HEK293 (cell line): ENCODE data around the gene C3orf33.
A peak's percentile ranks its signal among the peaks of the same experiment; 100 is the strongest.

ENCODE experiments used
- CTCF ChIA-PET: fragments of 350-600 bp; formaldehyde crosslinking; extraction: SDS; loops from one replicate; lab custom pipeline; 2021; ENCODE audit warnings: antibody characterized with exemption; lab: Yijun Ruan, JAX
- POLR2A ChIA-PET: fragments of 300-600 bp; formaldehyde crosslinking; extraction: SDS; loops from one replicate; lab custom pipeline; 2020; ENCODE audit warnings: antibody characterized with exemption, inconsistent platforms; lab: Yijun Ruan, JAX
- H3K27ac ChIP-seq: fragments of 200-500 bp; sonication (Bioruptor generic); 2 replicates; pipeline ENCODE4 v1.5.1; 2014; ENCODE audit warnings: low read depth, low read length, control low read depth, inconsistent platforms; ENCODE audit errors: extremely low read depth
- H3K36me3 ChIP-seq, 2 experiments: fragments of 200-500 bp in 1 of 2; sonication (Bioruptor generic) in 1 of 2; 1 replicate in 1 of 2; 2 replicates in 1 of 2; pipeline ENCODE4 v1.5.1; 2014 to 2017; ENCODE audit warnings: inconsistent platforms in 2 of 2, low read length in 2 of 2; ENCODE audit not compliant: control insufficient read depth in 2 of 2, insufficient read depth in 1 of 2
- H3K4me1 ChIP-seq: fragments of 200-500 bp; sonication (Bioruptor generic); 2 replicates; pipeline ENCODE4 v1.5.1; 2014; ENCODE audit warnings: mild to moderate bottlenecking, low read length, inconsistent platforms; ENCODE audit not compliant: control insufficient read depth, insufficient read depth
- H3K4me3 ChIP-seq: 2 replicates; pipeline ENCODE4 v1.5.1; 2011; ENCODE audit warnings: low read depth, mild to moderate bottlenecking, control low read depth, low read length, moderate library complexity
- H3K9me3 ChIP-seq: fragments of 200-500 bp; sonication (Bioruptor generic); 2 replicates; pipeline ENCODE4 v1.5.1; 2014; ENCODE audit warnings: low read depth, low read length, inconsistent platforms; ENCODE audit not compliant: control insufficient read depth, insufficient read depth
- AEBP2 ChIP-seq: fragments of 450-650 bp; formaldehyde crosslinking; IDR thresholded peaks from 2 replicates; pipeline ENCODE4 v1.5.1; 2016; ENCODE audit warnings: missing biosample characterization, missing genetic modification characterization, borderline replicate concordance
- BCL11A ChIP-seq: fragments of 450-650 bp; formaldehyde crosslinking; IDR thresholded peaks from 2 replicates; pipeline ENCODE4 v1.5.1; 2016; ENCODE audit warnings: low read depth, missing biosample characterization, missing genetic modification characterization
- HOXD13 ChIP-seq: sonication (generic); formaldehyde crosslinking; IDR thresholded peaks from 2 replicates; pipeline ENCODE4 v1.8.0; 2022; ENCODE audit warnings: missing genetic modification reagents, borderline replicate concordance
- PBX3 ChIP-seq: sonication (generic); formaldehyde crosslinking; IDR thresholded peaks from 2 replicates; pipeline ENCODE4 v1.8.1; 2022; ENCODE audit warnings: mild to moderate bottlenecking, moderate library complexity, missing genetic modification reagents
- SP3 ChIP-seq: fragments of 450-650 bp; formaldehyde crosslinking; IDR thresholded peaks from 2 replicates; pipeline ENCODE4 v1.5.1; 2016; ENCODE audit warnings: missing biosample characterization, missing genetic modification characterization
- YY1 ChIP-seq: fragments of 450-650 bp; formaldehyde crosslinking; IDR thresholded peaks from 2 replicates; pipeline ENCODE4 v1.5.1; 2018; ENCODE audit warnings: missing biosample characterization, missing genetic modification characterization
- ZBTB20 ChIP-seq: fragments of 450-650 bp; formaldehyde crosslinking; IDR thresholded peaks from 2 replicates; pipeline ENCODE4 v1.5.1; 2016; ENCODE audit warnings: missing biosample characterization, missing genetic modification characterization
- ZBTB48 ChIP-seq: fragments of 450-650 bp; formaldehyde crosslinking; IDR thresholded peaks from 2 replicates; pipeline ENCODE4 v1.5.1; 2016; ENCODE audit warnings: missing biosample characterization, missing genetic modification characterization
- ZBTB8A ChIP-seq: fragments of 450-650 bp; formaldehyde crosslinking; IDR thresholded peaks from 2 replicates; pipeline ENCODE4 v1.5.1; 2016; ENCODE audit warnings: missing biosample characterization, missing genetic modification characterization
- ZIC2 ChIP-seq: fragments of 450-650 bp; formaldehyde crosslinking; IDR thresholded peaks from 2 replicates; pipeline ENCODE4 v1.5.1; 2016; ENCODE audit warnings: missing biosample characterization, missing genetic modification characterization
- ZNF140 ChIP-seq: fragments of 450-650 bp; formaldehyde crosslinking; IDR thresholded peaks from 2 replicates; pipeline ENCODE4 v1.5.1; 2016; ENCODE audit warnings: missing biosample characterization, missing genetic modification characterization
- ZNF16 ChIP-seq: fragments of 450-650 bp; formaldehyde crosslinking; IDR thresholded peaks from 2 replicates; pipeline ENCODE4 v1.5.1; 2016; ENCODE audit warnings: low read depth, missing biosample characterization, missing genetic modification characterization
- ZNF48 ChIP-seq: fragments of 450-650 bp; formaldehyde crosslinking; IDR thresholded peaks from 2 replicates; pipeline ENCODE4 v1.5.1; 2016; ENCODE audit warnings: missing biosample characterization, missing genetic modification characterization
- ZNF560 ChIP-seq: fragments of 450-650 bp; formaldehyde crosslinking; IDR thresholded peaks from 2 replicates; pipeline ENCODE4 v1.5.1; 2017; ENCODE audit warnings: missing biosample characterization, missing genetic modification characterization, borderline replicate concordance
- ZNF624 ChIP-seq: fragments of 450-650 bp; formaldehyde crosslinking; IDR thresholded peaks from 2 replicates; pipeline ENCODE4 v1.5.1; 2017; ENCODE audit warnings: missing biosample characterization, missing genetic modification characterization
- ZNF792 ChIP-seq: fragments of 450-650 bp; formaldehyde crosslinking; IDR thresholded peaks from 2 replicates; pipeline ENCODE4 v1.5.1; 2016; ENCODE audit warnings: missing biosample characterization, missing genetic modification characterization
- ZSCAN5A ChIP-seq: fragments of 450-650 bp; formaldehyde crosslinking; IDR thresholded peaks from 2 replicates; pipeline ENCODE4 v1.5.1; 2016; ENCODE audit warnings: missing biosample characterization, missing genetic modification characterization
- ZXDB ChIP-seq: fragments of 450-650 bp; formaldehyde crosslinking; IDR thresholded peaks from 2 replicates; pipeline ENCODE4 v1.5.1; 2016; ENCODE audit warnings: missing biosample characterization, missing genetic modification characterization
- TF ChIP-seq, protein P1 (sequence below): fragments of 450-650 bp; formaldehyde crosslinking; IDR thresholded peaks from 2 replicates; pipeline ENCODE4 v1.5.1; 2017; ENCODE audit warnings: missing biosample characterization, missing genetic modification characterization
- TF ChIP-seq, protein P2 (sequence below): fragments of 450-650 bp; formaldehyde crosslinking; IDR thresholded peaks from 2 replicates; pipeline ENCODE4 v1.5.0; 2017; ENCODE audit warnings: missing biosample characterization, missing genetic modification characterization, borderline replicate concordance

The C3orf33 gene

GRCh38 chr3:155737844-155738460 lies 68.1 kb downstream of the C3orf33 start:
- Histone ChIP-seq H3K9me3 (no peaks in the 10 kb centered on the region), H3K27ac (no peak overlapping the region), H3K36me3 (no peaks in the 10 kb centered on the region), H3K4me3 (no peak overlapping the region; the same call in 1 of the 2 replicates), H3K4me1 (no peaks in the 10 kb centered on the region; the same call in 1 of the 2 replicates)
- ChIA-PET CTCF (interaction anchor here (0.6 to 0.9 kb wide), 2 partner anchors 11 to 871 kb away, joined by 3 to 4 read pairs; no protein-coding TSS in a partner anchor), POLR2A (no interaction called here)
- TF ChIP-seq, protein P1, sequence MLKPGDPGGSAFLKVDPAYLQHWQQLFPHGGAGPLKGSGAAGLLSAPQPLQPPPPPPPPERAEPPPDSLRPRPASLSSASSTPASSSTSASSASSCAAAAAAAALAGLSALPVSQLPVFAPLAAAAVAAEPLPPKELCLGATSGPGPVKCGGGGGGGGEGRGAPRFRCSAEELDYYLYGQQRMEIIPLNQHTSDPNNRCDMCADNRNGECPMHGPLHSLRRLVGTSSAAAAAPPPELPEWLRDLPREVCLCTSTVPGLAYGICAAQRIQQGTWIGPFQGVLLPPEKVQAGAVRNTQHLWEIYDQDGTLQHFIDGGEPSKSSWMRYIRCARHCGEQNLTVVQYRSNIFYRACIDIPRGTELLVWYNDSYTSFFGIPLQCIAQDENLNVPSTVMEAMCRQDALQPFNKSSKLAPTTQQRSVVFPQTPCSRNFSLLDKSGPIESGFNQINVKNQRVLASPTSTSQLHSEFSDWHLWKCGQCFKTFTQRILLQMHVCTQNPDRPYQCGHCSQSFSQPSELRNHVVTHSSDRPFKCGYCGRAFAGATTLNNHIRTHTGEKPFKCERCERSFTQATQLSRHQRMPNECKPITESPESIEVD (tag by site-specific recombination), result no peak
- TF ChIP-seq, protein P2, sequence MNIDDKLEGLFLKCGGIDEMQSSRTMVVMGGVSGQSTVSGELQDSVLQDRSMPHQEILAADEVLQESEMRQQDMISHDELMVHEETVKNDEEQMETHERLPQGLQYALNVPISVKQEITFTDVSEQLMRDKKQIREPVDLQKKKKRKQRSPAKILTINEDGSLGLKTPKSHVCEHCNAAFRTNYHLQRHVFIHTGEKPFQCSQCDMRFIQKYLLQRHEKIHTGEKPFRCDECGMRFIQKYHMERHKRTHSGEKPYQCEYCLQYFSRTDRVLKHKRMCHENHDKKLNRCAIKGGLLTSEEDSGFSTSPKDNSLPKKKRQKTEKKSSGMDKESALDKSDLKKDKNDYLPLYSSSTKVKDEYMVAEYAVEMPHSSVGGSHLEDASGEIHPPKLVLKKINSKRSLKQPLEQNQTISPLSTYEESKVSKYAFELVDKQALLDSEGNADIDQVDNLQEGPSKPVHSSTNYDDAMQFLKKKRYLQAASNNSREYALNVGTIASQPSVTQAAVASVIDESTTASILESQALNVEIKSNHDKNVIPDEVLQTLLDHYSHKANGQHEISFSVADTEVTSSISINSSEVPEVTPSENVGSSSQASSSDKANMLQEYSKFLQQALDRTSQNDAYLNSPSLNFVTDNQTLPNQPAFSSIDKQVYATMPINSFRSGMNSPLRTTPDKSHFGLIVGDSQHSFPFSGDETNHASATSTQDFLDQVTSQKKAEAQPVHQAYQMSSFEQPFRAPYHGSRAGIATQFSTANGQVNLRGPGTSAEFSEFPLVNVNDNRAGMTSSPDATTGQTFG (tag by site-specific recombination), result no peak
- TF ChIP-seq ZBTB20 (tag by site-specific recombination), result peak; percentile 22; the same call in 1 of the 2 replicates

- Histone ChIP-seq H3K9me3 (no peaks in the 10 kb centered on the region), H3K4me1 (no peaks in the 10 kb centered on the region), H3K36me3 (no peaks in the 10 kb centered on the region)
- POLR2A ChIA-PET, result no interaction called here
- TF ChIP-seq ZNF792 (tag by site-specific recombination), result no peak
- TF ChIP-seq YY1, result no peak
- TF ChIP-seq, all 188 proteins: peak for 0
- CTCF ChIA-PET, result no interaction called here
- Histone ChIP-seq H3K27ac (no peak overlapping the region), H3K4me3 (no peak overlapping the region)
These were observed 69.7 kb downstream of the C3orf33 start for GRCh38 chr3:155736381-155736780.

DNA sequence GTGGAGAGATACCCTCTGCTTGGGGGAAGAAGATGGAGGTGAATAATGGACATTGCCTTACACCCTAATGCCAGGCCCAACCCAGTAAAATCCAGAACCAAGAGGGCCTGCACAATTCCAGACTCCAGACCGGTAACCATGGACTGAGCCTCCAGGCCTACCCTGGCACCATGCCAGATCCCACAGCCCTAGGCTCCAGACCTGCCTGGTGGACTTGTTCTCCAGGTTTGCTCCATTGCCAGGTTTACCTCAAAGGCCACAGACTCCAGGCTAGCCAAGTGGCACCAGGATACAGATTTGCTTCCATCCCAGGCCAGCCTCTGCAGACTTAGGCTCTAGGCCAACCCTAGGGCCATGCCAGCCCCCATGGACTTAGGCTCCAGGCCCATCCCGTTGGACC lies 75.2 kb downstream of the C3orf33 start:
- TF ChIP-seq ZNF624 (tag by site-specific recombination) (no peak), ZIC2 (tag by site-specific recombination) (no peak), ZBTB8A (no peak), PBX3 (CRISPR knock-in tag) (no peak), ZBTB48 (tag by site-specific recombination) (no peak), ZSCAN5A (tag by site-specific recombination) (no peak), AEBP2 (tag by site-specific recombination) (no peak), ZNF16 (no peak), BCL11A (tag by site-specific recombination) (no peak), ZNF140 (no peak), ZXDB (no peak), HOXD13 (CRISPR knock-in tag) (no peak), ZNF560 (tag by site-specific recombination) (no peak), SP3 (no peak), ZNF48 (no peak)
- TF ChIP-seq, protein P1 (tag by site-specific recombination), result no peak
- ChIA-PET CTCF (no interaction called here), POLR2A (no interaction called here)
- Histone ChIP-seq H3K27ac (no peak overlapping the region), H3K4me1 (no peaks in the 10 kb centered on the region), H3K36me3 (no peaks in the 10 kb centered on the region; a peak in 1 of 3 replicates), H3K4me3 (no peak overlapping the region), H3K9me3 (no peaks in the 10 kb centered on the region)
